ENCODE measurements around the gene AMHR2. TPM values are rescaled to one million over a fixed set of nuclear protein-coding genes. Genes with fewer than 3 reads are reported as not detected.
A peak's percentile ranks its signal among the peaks of the same experiment; 100 is the strongest.

Gene AMHR2
- total RNA-seq, 1 experiment from 2014 or later: not detected

DNA sequence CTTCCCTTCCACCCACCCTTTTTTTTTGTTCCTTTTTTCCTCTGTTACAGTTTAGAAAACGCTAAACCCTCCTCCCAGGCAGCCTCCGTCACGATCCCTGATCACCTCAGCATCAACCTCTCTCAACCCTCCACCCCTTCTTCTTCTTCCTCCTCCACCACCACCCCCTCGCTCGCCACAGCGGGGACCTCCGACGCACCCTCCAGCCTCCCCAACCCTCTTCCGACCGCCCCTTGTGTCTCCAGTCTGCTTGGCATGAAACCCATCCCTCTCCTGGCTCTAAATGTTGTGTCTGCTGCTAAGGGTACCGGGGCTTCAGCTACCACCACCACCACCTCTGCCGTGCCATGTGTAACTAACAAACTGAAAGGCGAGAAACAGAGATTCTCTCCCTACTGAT, 51.2 kb downstream of the AMHR2 start:
- peaks cover 42% of the 10 kb centered on the region for H3K79me2 ChIP-seq (ENCODE audit: low read depth)
- H3K4me2 ChIP-seq: no peak overlapping the region
- no peaks in the 10 kb centered on the region for H3K9me3 ChIP-seq (ENCODE audit: insufficient read depth, low read depth)
- H3K36me3 ChIP-seq (ENCODE audit: low read depth): peaks cover 77% of the 10 kb centered on the region
- no peak for TF ChIP-seq EZH2 (IDR thresholded peaks at IDR 0.05; ENCODE audit: low read depth)
- TF ChIP-seq, protein P1, sequence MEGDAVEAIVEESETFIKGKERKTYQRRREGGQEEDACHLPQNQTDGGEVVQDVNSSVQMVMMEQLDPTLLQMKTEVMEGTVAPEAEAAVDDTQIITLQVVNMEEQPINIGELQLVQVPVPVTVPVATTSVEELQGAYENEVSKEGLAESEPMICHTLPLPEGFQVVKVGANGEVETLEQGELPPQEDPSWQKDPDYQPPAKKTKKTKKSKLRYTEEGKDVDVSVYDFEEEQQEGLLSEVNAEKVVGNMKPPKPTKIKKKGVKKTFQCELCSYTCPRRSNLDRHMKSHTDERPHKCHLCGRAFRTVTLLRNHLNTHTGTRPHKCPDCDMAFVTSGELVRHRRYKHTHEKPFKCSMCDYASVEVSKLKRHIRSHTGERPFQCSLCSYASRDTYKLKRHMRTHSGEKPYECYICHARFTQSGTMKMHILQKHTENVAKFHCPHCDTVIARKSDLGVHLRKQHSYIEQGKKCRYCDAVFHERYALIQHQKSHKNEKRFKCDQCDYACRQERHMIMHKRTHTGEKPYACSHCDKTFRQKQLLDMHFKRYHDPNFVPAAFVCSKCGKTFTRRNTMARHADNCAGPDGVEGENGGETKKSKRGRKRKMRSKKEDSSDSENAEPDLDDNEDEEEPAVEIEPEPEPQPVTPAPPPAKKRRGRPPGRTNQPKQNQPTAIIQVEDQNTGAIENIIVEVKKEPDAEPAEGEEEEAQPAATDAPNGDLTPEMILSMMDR (conservative IDR thresholded peaks at IDR 0.05): no peak
- no peak for DNase-seq
- H3F3A ChIP-seq (ENCODE audit: insufficient read depth, low read depth): peaks cover 96% of the 10 kb centered on the region
- H2AFZ ChIP-seq: no peak overlapping the region
- H3K9me2 ChIP-seq (ENCODE audit: insufficient read depth): no peaks in the 10 kb centered on the region
- intact Hi-C loops (cut with micrococcal nuclease; ENCODE audit: unreplicated experiment): no loop called here
- no peak overlapping the region for H3K27ac ChIP-seq
- H3K4me1 ChIP-seq (replicated peaks; ENCODE audit: insufficient read depth): no peaks in the 10 kb centered on the region
- ChIA-PET CTCF (no interaction called here), POLR2A (ENCODE audit: unreplicated experiment) (interaction anchor here (0.6 kb wide), 2 partner anchors 18 to 1050 kb away, joined by 4 to 6 read pairs; no protein-coding TSS in a partner anchor)
- H3K27me3 ChIP-seq (ENCODE audit: insufficient read depth, low read depth): no peaks in the 10 kb centered on the region
- no TSS peak for BruUV-seq (replicated peaks)
- peaks cover 94% of the 10 kb centered on the region for H4K20me1 ChIP-seq (ENCODE audit: insufficient read depth)
- no peak overlapping the region for H3K4me3 ChIP-seq

DNA sequence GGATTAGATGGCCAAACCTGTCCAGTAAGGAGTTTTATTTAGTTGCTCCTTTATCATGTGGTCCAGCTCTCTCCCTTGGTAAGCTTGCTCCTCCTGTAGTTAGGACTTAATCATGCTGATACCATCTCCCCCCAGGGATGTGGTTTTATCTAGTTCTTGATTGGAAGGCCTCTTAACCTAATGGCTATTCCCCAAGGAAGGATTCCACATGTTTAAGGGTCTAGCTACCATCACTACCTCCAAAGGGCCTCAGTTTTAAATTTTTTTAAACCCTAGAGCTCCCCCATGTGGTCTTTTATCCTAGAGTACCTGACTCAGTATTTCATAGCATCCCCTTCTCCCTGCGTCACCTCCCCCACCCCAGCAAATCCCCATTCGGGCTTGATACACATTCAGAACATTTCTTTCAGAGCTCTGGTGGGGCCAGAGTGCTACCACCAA, 53.1 kb downstream of the AMHR2 start:
- peaks cover 33% of the 10 kb centered on the region for H3K79me2 ChIP-seq (ENCODE audit: low read depth)
- H3K4me3 ChIP-seq: no peak overlapping the region
- intact Hi-C loops (cut with micrococcal nuclease; ENCODE audit: unreplicated experiment): no loop called here
- no peaks in the 10 kb centered on the region for H3K9me3 ChIP-seq (ENCODE audit: insufficient read depth, low read depth)
- peaks cover 72% of the 10 kb centered on the region for H3K36me3 ChIP-seq (ENCODE audit: low read depth)
- H3K9me2 ChIP-seq (ENCODE audit: insufficient read depth): no peaks in the 10 kb centered on the region
- ChIA-PET CTCF (interaction anchor here (1.4 kb wide), 1 partner anchor 156 kb away, joined by 3 read pairs; no protein-coding TSS in a partner anchor), POLR2A (ENCODE audit: unreplicated experiment) (interaction anchor here (0.6 kb wide), 2 partner anchors 9 to 152 kb away, joined by 5 to 16 read pairs; no protein-coding TSS in a partner anchor)
- H3K4me1 ChIP-seq (replicated peaks; ENCODE audit: insufficient read depth): no peaks in the 10 kb centered on the region
- DNase-seq: no peak
- no TSS peak for BruUV-seq (replicated peaks)
- peaks cover 93% of the 10 kb centered on the region for H4K20me1 ChIP-seq (ENCODE audit: insufficient read depth)
- H3K27me3 ChIP-seq (ENCODE audit: insufficient read depth, low read depth): no peaks in the 10 kb centered on the region
- H3K27ac ChIP-seq: no peak overlapping the region
- H2AFZ ChIP-seq: no peak overlapping the region
- H3K4me2 ChIP-seq: no peak overlapping the region
- H3F3A ChIP-seq (ENCODE audit: insufficient read depth, low read depth): peaks cover 97% of the 10 kb centered on the region
- TF ChIP-seq, protein P1 (conservative IDR thresholded peaks at IDR 0.05): peak; percentile 55; the same call in 1 of the 2 replicates
- TF ChIP-seq EZH2 (IDR thresholded peaks at IDR 0.05; ENCODE audit: low read depth): no peak

DNA sequence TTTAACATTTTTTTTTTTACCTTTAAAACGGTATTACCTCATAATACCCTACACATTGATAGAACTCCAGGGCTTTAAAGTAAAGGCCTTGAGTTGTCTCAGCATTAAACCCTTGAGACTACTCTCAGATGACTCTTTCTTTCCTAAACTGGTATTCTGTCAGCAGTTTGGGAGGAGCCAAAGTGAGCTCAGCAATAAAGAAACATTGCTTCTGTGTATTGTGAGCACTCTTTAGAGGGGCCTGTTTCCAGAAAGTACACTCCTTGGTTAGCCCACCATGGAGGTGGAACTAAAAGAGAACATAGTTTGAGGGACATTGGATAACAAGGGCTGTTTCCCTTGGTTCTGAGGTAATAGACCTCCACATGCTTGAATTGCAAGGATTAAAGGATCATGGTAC, 55.2 kb downstream of the AMHR2 start:
- POLR2A ChIA-PET (ENCODE audit: unreplicated experiment): interaction anchor here (0.6 kb wide), 1 partner anchor 21 kb away, joined by 13 read pairs; no protein-coding TSS in a partner anchor
- peaks cover 87% of the 10 kb centered on the region for H4K20me1 ChIP-seq (ENCODE audit: insufficient read depth)
- no peaks in the 10 kb centered on the region for H3K4me1 ChIP-seq (replicated peaks; ENCODE audit: insufficient read depth)
- H3K79me2 ChIP-seq (ENCODE audit: low read depth): peaks cover 20% of the 10 kb centered on the region
- no peaks in the 10 kb centered on the region for H3K9me3 ChIP-seq (ENCODE audit: insufficient read depth, low read depth)
- H3K9me2 ChIP-seq (ENCODE audit: insufficient read depth): no peaks in the 10 kb centered on the region
- H2AFZ ChIP-seq: no peak overlapping the region
- no TSS peak for BruUV-seq (replicated peaks)
- H3K27ac ChIP-seq: peak overlapping the region; percentile 25; the same call in 1 of the 2 replicates
- no peak for DNase-seq
- H3K27me3 ChIP-seq (ENCODE audit: insufficient read depth, low read depth): no peaks in the 10 kb centered on the region
- H3K36me3 ChIP-seq (ENCODE audit: low read depth): peaks cover 51% of the 10 kb centered on the region
- CTCF ChIA-PET: no interaction called here
- intact Hi-C loops (cut with micrococcal nuclease; ENCODE audit: unreplicated experiment): no loop called here
- TF ChIP-seq, protein P1 (conservative IDR thresholded peaks at IDR 0.05): no peak
- TF ChIP-seq EZH2 (IDR thresholded peaks at IDR 0.05; ENCODE audit: low read depth): no peak
- H3K4me3 ChIP-seq: no peak overlapping the region
- H3K4me2 ChIP-seq: no peak overlapping the region
- H3F3A ChIP-seq (ENCODE audit: insufficient read depth, low read depth): peaks cover 97% of the 10 kb centered on the region

Measured in PC-9 (cell line).